ENCODE measurements around the gene PURA. TPM values are rescaled to one million over a fixed set of nuclear protein-coding genes. Genes with fewer than 3 reads are reported as not detected.

Gene PURA
- total and polyA plus RNA-seq, 11 donors, result 5.6 to 30.9 (median 20.2) TPM

GRCh38 chr5:140166911-140167310, 53.0 kb downstream of the PURA start:
- no peaks in the 10 kb centered on the region for H3K36me3 ChIP-seq
- ATAC-seq (no peak), DNase-seq (no peak)
- no peak overlapping the region for H3K27ac ChIP-seq
- H3K4me1 ChIP-seq, result peaks cover 0 to 16% (median 6%) of the 10 kb centered on the region in 12 donors
- intact Hi-C loops (cut with DNase I), result loop anchor here in 2 of 10 donors (5.0 kb wide), 2 partner anchors 185 to 190 kb away; no protein-coding TSS in a partner anchor
- H3K27me3 ChIP-seq, result no peaks in the 10 kb centered on the region
- no peak overlapping the region for H3K4me3 ChIP-seq
- TF ChIP-seq CTCF (IDR thresholded peaks at IDR 0.05) (no peak), POLR2A (IDR thresholded peaks at IDR 0.05) (no peak)
- no peaks in the 10 kb centered on the region for H3K9me3 ChIP-seq

GRCh38 chr5:140168371-140168770, 54.5 kb downstream of the PURA start:
- ATAC-seq (no peak), DNase-seq (no peak)
- no peaks in the 10 kb centered on the region for H3K9me3 ChIP-seq
- WGBS, 4 donors, result 86 to 100% (median 97%) methylated on average over 2 of the region's 2 CpGs
- peaks cover 0 to 16% (median 6%) of the 10 kb centered on the region in 12 donors for H3K4me1 ChIP-seq
- TF ChIP-seq POLR2A (IDR thresholded peaks at IDR 0.05), result no peak
- TF ChIP-seq CTCF (IDR thresholded peaks at IDR 0.05), result no peak
- no peaks in the 10 kb centered on the region for H3K27me3 ChIP-seq
- intact Hi-C loops (cut with DNase I), result loop anchor here in 2 of 10 donors (5.0 kb wide), 2 partner anchors 184 to 189 kb away; no protein-coding TSS in a partner anchor
- H3K4me3 ChIP-seq, result no peak overlapping the region
- H3K27ac ChIP-seq, result no peak overlapping the region
- H3K36me3 ChIP-seq, result no peaks in the 10 kb centered on the region

GRCh38 chr5:140169410-140169809, 55.5 kb downstream of the PURA start:
- peaks cover 0 to 18% (median 8%) of the 10 kb centered on the region in 12 donors for H3K4me1 ChIP-seq
- TF ChIP-seq POLR2A (IDR thresholded peaks at IDR 0.05) (no peak), CTCF (IDR thresholded peaks at IDR 0.05) (peak in 7 of 12 donors; percentile 11 to 36 (median 22))
- no peaks in the 10 kb centered on the region for H3K27me3 ChIP-seq
- ATAC-seq, result no peak
- no peak for DNase-seq
- no peaks in the 10 kb centered on the region for H3K36me3 ChIP-seq
- intact Hi-C loops (cut with DNase I), result loop anchor here in 2 of 10 donors (5.0 kb wide), 2 partner anchors 183 to 188 kb away; no protein-coding TSS in a partner anchor
- no peak overlapping the region for H3K4me3 ChIP-seq
- no peak overlapping the region for H3K27ac ChIP-seq
- WGBS, 4 donors, result 92 to 100% (median 95%) methylated on average over 1 of the region's 1 CpG
- no peaks in the 10 kb centered on the region for H3K9me3 ChIP-seq

GRCh38 chr5:140172483-140172882, 58.6 kb downstream of the PURA start:
- 81 to 88% (median 87%) methylated on average over 2 of the region's 2 CpGs for WGBS, 4 donors
- H3K27ac ChIP-seq, result no peak overlapping the region
- intact Hi-C loops (cut with DNase I), result loop anchor here in 4 of 10 donors (5.0 kb wide), 3 partner anchors 70 to 180 kb away; partner anchors contain the start of gene HBEGF (in 2 of the 4)

More at GRCh38 chr5:140172483-140172882, 58.6 kb downstream of the PURA start:
- DNase-seq (no peak), ATAC-seq (no peak)
- no peak overlapping the region for H3K4me3 ChIP-seq
- TF ChIP-seq POLR2A (IDR thresholded peaks at IDR 0.05) (no peak), CTCF (IDR thresholded peaks at IDR 0.05) (no peak)
- H3K27me3 ChIP-seq, result no peaks in the 10 kb centered on the region
- H3K36me3 ChIP-seq, result no peaks in the 10 kb centered on the region
- H3K9me3 ChIP-seq, result no peaks in the 10 kb centered on the region
- H3K4me1 ChIP-seq, result peaks cover 0 to 32% (median 17%) of the 10 kb centered on the region in 12 donors
